ENCODE results near the gene CCDC33.

The CCDC33 gene

DNA sequence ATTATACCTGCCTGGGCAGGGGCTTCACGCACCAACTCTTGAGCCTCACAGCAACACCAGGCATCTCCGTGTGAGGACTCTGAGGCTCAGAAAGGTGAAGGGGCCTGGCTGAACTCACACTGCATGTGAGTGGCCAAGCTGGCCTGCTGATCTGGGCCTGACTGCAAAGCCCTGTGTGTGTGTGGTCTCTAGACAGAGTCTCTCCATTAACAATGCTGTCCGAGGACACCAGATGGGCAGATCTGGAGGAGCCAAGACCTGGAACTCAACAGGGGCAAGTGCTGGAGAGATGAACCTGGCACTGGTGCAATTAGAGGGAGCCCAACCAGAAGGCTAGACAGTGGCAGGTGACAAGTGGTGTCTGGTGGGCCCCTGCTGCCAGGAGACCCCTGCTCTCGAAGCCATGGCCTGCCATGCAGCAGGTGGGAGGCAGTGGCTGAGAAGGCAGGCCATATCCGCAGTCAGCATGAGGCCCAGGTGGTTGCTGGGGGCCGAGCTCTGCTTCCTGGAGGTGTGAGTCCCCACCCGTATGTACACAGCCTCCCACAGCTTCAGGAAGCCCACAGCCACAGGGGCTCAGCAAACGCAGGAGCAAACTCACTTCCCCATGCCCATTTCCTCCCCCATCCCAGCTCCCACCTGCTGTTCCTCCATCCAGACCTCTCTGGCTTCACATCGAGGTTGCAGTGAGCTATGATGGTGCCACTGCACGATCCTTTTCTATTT is 92.4 kb downstream of the CCDC33 start:
- Histone ChIP-seq H3K4me3 (ENCODE audit: low read depth, low read length) (no peak overlapping the region), H3K36me3 (ENCODE audit: control insufficient read depth in 2 of 2, insufficient read depth in 1 of 2, low read length in 2 of 2) (no peaks in the 10 kb centered on the region), H3K4me1 (ENCODE audit: control insufficient read depth, insufficient read depth, low read length) (no peaks in the 10 kb centered on the region), H3K9me3 (ENCODE audit: control insufficient read depth, insufficient read depth, low read depth, low read length) (no peaks in the 10 kb centered on the region), H3K27ac (ENCODE audit: extremely low read depth, low read depth, low read length) (no peak overlapping the region)
- POLR2A ChIA-PET: no interaction called here
- TF ChIP-seq ZNF138 (tag by site-specific recombination; IDR thresholded peaks at IDR 0.05; ENCODE audit: borderline replicate concordance): no peak
- TF ChIP-seq SP2 (tag by site-specific recombination; IDR thresholded peaks at IDR 0.05): no peak
- peak; percentile 99 for TF ChIP-seq ZIC2 (tag by site-specific recombination; IDR thresholded peaks at IDR 0.05)
- TF ChIP-seq ZFHX2 (tag by site-specific recombination; conservative IDR thresholded peaks at IDR 0.05): peak; percentile 74
- TF ChIP-seq GLIS1 (tag by site-specific recombination; IDR thresholded peaks at IDR 0.05): peak; percentile 95
- peak; percentile 86 for TF ChIP-seq EGR2 (tag by site-specific recombination; IDR thresholded peaks at IDR 0.05; ENCODE audit: low read depth)
- CTCF ChIA-PET: interaction anchor here (0.7 to 16.8 kb wide), 2 partner anchors 17 to 277 kb away, joined by 3 to 301 read pairs; no protein-coding TSS in a partner anchor

GRCh38 chr15:74330861-74331408 is 94.8 kb downstream of the CCDC33 start:
- Histone ChIP-seq H3K4me1 (ENCODE audit: control insufficient read depth, insufficient read depth, low read length) (no peaks in the 10 kb centered on the region), H3K4me3 (ENCODE audit: low read depth, low read length) (no peak overlapping the region), H3K36me3 (ENCODE audit: control insufficient read depth in 2 of 2, insufficient read depth in 1 of 2, low read length in 2 of 2) (no peaks in the 10 kb centered on the region), H3K27ac (ENCODE audit: extremely low read depth, low read depth, low read length) (no peak overlapping the region), H3K9me3 (ENCODE audit: control insufficient read depth, insufficient read depth, low read depth, low read length) (no peaks in the 10 kb centered on the region)
- ChIA-PET CTCF (interaction anchor here (0.7 to 16.8 kb wide), 5 partner anchors 9 to 301 kb away, joined by 3 to 301 read pairs (median 7); no protein-coding TSS in a partner anchor), POLR2A (no interaction called here)
- TF ChIP-seq ZNF555 (tag by site-specific recombination; conservative IDR thresholded peaks at IDR 0.05) (no peak), BCL11A (tag by site-specific recombination; IDR thresholded peaks at IDR 0.05; ENCODE audit: low read depth) (no peak), ZSCAN16 (tag by site-specific recombination; IDR thresholded peaks at IDR 0.05) (no peak), ZIC2 (tag by site-specific recombination; IDR thresholded peaks at IDR 0.05) (no peak)
- TF ChIP-seq, protein P1, sequence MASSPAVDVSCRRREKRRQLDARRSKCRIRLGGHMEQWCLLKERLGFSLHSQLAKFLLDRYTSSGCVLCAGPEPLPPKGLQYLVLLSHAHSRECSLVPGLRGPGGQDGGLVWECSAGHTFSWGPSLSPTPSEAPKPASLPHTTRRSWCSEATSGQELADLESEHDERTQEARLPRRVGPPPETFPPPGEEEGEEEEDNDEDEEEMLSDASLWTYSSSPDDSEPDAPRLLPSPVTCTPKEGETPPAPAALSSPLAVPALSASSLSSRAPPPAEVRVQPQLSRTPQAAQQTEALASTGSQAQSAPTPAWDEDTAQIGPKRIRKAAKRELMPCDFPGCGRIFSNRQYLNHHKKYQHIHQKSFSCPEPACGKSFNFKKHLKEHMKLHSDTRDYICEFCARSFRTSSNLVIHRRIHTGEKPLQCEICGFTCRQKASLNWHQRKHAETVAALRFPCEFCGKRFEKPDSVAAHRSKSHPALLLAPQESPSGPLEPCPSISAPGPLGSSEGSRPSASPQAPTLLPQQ (tag by site-specific recombination; IDR thresholded peaks at IDR 0.05): no peak

- no peaks in the 10 kb centered on the region for H3K9me3 ChIP-seq (ENCODE audit: control insufficient read depth, insufficient read depth, low read depth, low read length)
- no peak overlapping the region for H3K4me3 ChIP-seq (ENCODE audit: low read depth, low read length)
- no peaks in the 10 kb centered on the region for H3K4me1 ChIP-seq (ENCODE audit: control insufficient read depth, insufficient read depth, low read length)
- ChIA-PET POLR2A (no interaction called here), CTCF (interaction anchor here (2.2 to 16.8 kb wide), 2 partner anchors 10 to 281 kb away, joined by 7 to 301 read pairs; no protein-coding TSS in a partner anchor)
- no peaks in the 10 kb centered on the region for H3K36me3 ChIP-seq (ENCODE audit: control insufficient read depth in 2 of 2, insufficient read depth in 1 of 2, low read length in 2 of 2)
- H3K27ac ChIP-seq (ENCODE audit: extremely low read depth, low read depth, low read length): no peak overlapping the region
- no peak for TF ChIP-seq KLF1 (tag by site-specific recombination; IDR thresholded peaks at IDR 0.05)
- TF ChIP-seq ZNF48 (tag by site-specific recombination; IDR thresholded peaks at IDR 0.05): no peak
- no peak for TF ChIP-seq GLIS2 (tag by site-specific recombination; IDR thresholded peaks at IDR 0.05)
- TF ChIP-seq KLF7 (tag by site-specific recombination; IDR thresholded peaks at IDR 0.05; ENCODE audit: borderline replicate concordance): no peak
- TF ChIP-seq ZNF202 (tag by site-specific recombination; IDR thresholded peaks at IDR 0.05; ENCODE audit: borderline replicate concordance): no peak
- TF ChIP-seq, protein P2, sequence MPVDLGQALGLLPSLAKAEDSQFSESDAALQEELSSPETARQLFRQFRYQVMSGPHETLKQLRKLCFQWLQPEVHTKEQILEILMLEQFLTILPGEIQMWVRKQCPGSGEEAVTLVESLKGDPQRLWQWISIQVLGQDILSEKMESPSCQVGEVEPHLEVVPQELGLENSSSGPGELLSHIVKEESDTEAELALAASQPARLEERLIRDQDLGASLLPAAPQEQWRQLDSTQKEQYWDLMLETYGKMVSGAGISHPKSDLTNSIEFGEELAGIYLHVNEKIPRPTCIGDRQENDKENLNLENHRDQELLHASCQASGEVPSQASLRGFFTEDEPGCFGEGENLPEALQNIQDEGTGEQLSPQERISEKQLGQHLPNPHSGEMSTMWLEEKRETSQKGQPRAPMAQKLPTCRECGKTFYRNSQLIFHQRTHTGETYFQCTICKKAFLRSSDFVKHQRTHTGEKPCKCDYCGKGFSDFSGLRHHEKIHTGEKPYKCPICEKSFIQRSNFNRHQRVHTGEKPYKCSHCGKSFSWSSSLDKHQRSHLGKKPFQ (tag by site-specific recombination; IDR thresholded peaks at IDR 0.05): no peak
- TF ChIP-seq HOXC10 (CRISPR knock-in tag; IDR thresholded peaks at IDR 0.05): no peak
- TF ChIP-seq ZNF777 (tag by site-specific recombination; IDR thresholded peaks at IDR 0.05; ENCODE audit: borderline replicate concordance): no peak
- TF ChIP-seq ZEB2 (tag by site-specific recombination; IDR thresholded peaks at IDR 0.05): no peak
- TF ChIP-seq, protein P3, sequence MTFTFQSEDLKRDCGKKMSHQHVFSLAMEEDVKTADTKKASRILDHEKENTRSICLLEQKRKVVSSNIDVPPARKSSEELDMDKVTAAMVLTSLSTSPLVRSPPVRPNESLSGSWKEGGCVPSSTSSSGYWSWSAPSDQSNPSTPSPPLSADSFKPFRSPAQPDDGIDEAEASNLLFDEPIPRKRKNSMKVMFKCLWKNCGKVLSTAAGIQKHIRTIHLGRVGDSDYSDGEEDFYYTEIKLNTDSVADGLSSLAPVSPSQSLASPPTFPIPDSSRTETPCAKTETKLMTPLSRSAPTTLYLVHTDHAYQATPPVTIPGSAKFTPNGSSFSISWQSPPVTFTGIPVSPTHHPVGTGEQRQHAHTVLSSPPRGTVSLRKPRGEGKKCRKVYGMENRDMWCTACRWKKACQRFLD (tag by site-specific recombination; IDR thresholded peaks at IDR 0.05): no peak
- TF ChIP-seq ZNF658 (tag by site-specific recombination; IDR thresholded peaks at IDR 0.05): no peak
- TF ChIP-seq ZNF792 (tag by site-specific recombination; IDR thresholded peaks at IDR 0.05): no peak
- TF ChIP-seq, protein P4, sequence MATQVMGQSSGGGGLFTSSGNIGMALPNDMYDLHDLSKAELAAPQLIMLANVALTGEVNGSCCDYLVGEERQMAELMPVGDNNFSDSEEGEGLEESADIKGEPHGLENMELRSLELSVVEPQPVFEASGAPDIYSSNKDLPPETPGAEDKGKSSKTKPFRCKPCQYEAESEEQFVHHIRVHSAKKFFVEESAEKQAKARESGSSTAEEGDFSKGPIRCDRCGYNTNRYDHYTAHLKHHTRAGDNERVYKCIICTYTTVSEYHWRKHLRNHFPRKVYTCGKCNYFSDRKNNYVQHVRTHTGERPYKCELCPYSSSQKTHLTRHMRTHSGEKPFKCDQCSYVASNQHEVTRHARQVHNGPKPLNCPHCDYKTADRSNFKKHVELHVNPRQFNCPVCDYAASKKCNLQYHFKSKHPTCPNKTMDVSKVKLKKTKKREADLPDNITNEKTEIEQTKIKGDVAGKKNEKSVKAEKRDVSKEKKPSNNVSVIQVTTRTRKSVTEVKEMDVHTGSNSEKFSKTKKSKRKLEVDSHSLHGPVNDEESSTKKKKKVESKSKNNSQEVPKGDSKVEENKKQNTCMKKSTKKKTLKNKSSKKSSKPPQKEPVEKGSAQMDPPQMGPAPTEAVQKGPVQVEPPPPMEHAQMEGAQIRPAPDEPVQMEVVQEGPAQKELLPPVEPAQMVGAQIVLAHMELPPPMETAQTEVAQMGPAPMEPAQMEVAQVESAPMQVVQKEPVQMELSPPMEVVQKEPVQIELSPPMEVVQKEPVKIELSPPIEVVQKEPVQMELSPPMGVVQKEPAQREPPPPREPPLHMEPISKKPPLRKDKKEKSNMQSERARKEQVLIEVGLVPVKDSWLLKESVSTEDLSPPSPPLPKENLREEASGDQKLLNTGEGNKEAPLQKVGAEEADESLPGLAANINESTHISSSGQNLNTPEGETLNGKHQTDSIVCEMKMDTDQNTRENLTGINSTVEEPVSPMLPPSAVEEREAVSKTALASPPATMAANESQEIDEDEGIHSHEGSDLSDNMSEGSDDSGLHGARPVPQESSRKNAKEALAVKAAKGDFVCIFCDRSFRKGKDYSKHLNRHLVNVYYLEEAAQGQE (tag by site-specific recombination; IDR thresholded peaks at IDR 0.05): no peak
- TF ChIP-seq ZNF747 (tag by site-specific recombination; IDR thresholded peaks at IDR 0.05): no peak
Measured at GRCh38 chr15:74332011-74332410, 95.9 kb downstream of the CCDC33 start.
